ENCODE measurements around the gene IMPG2. TPM values are rescaled to one million over a fixed set of nuclear protein-coding genes. Genes with fewer than 3 reads are reported as not detected.

IMPG2 gene
- total RNA-seq, 4 donors from 2014 or later = 0.62 to 0.96 (median 0.81) TPM

DNA sequence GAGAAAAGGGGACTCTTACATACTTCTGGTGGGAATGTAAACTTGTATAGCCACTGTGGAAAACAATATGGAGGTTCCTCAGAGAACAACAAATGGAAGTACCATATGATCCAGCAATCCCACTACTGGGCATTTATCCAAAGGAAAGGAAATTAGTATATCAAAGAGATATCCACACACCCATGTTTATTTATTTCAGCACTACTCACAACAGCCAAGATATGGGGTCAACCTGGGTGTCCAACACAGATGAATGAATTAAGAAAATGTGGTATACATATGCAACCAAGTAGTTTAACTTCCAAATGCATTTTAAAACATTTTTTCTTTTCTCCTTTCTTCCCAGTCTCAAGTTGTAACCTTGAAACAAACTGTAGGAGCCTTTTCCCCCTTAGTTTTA lies 54.3 kb downstream of the IMPG2 start:
- Histone ChIP-seq H3K27ac (no peak overlapping the region), H3K36me3 (no peaks in the 10 kb centered on the region), H3K4me3 (no peak overlapping the region), H3K4me1 (peaks cover 5 to 25% (median 13%) of the 10 kb centered on the region in 3 donors), H3K9me3 (no peaks in the 10 kb centered on the region), H3K27me3 (no peaks in the 10 kb centered on the region)
- ATAC-seq = no peak
- no peak for TF ChIP-seq POLR2AphosphoS5 (IDR thresholded peaks at IDR 0.05)

DNA sequence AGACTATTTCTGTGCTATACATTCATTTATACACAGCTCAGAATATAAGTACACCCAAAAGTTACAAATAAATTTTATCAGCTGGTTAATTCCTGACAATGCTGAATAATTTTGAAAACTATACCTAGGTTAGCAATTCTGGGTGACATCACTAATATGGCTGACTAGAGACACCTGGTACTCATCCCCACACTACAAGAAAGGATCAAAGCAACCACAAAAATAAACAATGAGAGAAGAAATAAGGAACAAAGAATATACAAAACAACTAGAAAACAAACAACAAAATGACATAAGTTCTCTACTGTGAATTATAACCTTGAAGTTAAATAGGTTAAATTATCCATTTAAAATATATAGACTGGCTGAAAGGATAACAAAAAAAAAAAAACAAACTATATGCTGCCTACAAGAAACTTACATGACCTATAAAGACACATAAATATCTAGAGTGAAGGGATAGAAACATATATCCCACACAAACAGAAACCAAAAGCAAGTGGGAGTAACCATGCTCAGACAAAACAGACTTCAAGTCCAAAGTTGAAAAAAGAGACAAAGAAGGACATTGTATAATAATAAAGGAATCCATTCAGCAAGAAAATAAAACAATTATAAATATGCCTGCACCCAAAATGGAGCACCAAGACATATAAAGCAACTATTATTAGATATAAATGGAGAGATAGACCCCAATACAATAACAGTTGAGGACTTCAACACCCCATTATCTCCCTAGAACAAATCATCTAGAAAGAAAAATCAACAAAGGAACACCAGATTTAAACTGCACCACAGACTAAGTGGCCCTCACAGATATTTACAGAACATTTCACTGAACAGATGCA lies 57.8 kb downstream of the IMPG2 start:
- Histone ChIP-seq H3K9me3 (no peaks in the 10 kb centered on the region), H3K27me3 (no peaks in the 10 kb centered on the region), H3K4me1 (peaks cover 0 to 4% (median 4%) of the 10 kb centered on the region in 3 donors), H3K4me3 (no peak overlapping the region), H3K36me3 (no peaks in the 10 kb centered on the region), H3K27ac (no peak overlapping the region)
- TF ChIP-seq POLR2A (IDR thresholded peaks at IDR 0.05) = no peak
- TF ChIP-seq EP300 (IDR thresholded peaks at IDR 0.05) = no peak
- TF ChIP-seq POLR2AphosphoS5 (IDR thresholded peaks at IDR 0.05) = no peak
- TF ChIP-seq, protein P1, sequence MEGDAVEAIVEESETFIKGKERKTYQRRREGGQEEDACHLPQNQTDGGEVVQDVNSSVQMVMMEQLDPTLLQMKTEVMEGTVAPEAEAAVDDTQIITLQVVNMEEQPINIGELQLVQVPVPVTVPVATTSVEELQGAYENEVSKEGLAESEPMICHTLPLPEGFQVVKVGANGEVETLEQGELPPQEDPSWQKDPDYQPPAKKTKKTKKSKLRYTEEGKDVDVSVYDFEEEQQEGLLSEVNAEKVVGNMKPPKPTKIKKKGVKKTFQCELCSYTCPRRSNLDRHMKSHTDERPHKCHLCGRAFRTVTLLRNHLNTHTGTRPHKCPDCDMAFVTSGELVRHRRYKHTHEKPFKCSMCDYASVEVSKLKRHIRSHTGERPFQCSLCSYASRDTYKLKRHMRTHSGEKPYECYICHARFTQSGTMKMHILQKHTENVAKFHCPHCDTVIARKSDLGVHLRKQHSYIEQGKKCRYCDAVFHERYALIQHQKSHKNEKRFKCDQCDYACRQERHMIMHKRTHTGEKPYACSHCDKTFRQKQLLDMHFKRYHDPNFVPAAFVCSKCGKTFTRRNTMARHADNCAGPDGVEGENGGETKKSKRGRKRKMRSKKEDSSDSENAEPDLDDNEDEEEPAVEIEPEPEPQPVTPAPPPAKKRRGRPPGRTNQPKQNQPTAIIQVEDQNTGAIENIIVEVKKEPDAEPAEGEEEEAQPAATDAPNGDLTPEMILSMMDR (IDR thresholded peaks at IDR 0.05) = no peak
- no peak for ATAC-seq

DNA sequence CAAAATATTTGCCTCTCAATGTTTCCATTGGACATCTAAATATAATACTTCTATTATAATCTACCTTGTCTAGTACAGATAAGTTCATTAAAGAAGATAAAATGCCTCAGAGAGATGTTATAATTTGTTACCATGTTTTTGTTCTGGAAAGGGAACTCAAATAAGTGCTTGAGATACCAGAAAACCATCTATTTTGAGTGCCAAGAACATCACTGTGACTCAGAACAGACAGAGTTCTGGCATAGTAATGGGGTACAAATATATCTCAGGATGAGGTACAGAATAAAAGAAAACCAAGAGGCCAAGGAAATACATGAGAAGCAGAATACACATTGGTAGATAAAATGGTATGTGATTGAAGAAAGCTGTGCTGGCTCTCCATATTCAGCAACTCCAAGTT lies 58.9 kb downstream of the IMPG2 start:
- no peaks in the 10 kb centered on the region for H3K9me3 ChIP-seq
- H3K27ac ChIP-seq = no peak overlapping the region
- H3K27me3 ChIP-seq = no peaks in the 10 kb centered on the region
- H3K4me3 ChIP-seq = no peak overlapping the region
- TF ChIP-seq EP300 (IDR thresholded peaks at IDR 0.05) (no peak), POLR2AphosphoS5 (IDR thresholded peaks at IDR 0.05) (no peak), POLR2A (IDR thresholded peaks at IDR 0.05) (no peak)
- TF ChIP-seq, protein P1 (IDR thresholded peaks at IDR 0.05) = no peak
- ATAC-seq = no peak
- no peaks in the 10 kb centered on the region for H3K4me1 ChIP-seq
- H3K36me3 ChIP-seq = no peaks in the 10 kb centered on the region

DNA sequence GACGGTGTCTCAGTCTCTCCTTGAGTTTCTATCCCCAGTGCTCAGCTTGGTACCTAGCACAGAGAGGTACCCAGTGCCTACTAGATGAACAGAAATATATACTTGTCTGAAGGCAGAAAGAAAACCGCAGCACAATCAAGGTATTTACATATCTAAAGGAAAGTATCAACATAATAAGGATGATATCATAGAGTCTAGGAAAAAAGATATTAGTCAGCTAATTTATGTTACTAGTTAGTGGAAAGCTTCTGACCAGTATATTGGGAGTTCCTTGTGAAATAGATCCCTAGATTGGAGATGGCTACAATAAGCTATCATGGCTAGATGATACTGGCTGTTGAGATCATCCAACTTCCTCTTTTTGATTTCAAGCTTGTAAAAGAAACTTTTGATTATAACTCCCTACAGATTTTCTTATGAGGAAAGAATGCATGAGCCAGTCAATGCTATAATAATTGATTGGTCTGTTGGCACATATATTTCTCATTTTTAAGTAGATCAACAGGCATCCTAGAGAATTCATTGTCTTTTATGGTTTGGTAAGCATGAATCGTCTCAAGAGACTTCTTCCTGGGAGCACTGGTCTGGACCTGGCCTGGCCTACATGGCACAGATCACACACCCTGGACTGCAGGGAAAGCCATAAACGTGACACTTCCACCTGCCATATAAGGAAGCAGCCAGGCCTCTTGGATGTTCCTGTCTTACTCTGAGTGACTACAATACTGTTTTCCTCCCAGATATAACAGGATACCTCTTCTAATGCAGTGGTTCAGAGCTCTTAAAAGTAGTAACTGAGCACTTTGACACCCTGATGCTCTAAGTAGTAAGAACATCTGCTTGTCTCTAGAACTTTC lies 60.7 kb downstream of the IMPG2 start:
- 78 to 82% methylated on average over 3 to 4 of the region's 4 CpGs for WGBS, 2 donors (ENCODE audit: low coverage in 1 of 2)
- Histone ChIP-seq H3K9me3 (no peaks in the 10 kb centered on the region), H3K4me3 (no peak overlapping the region), H3K36me3 (no peaks in the 10 kb centered on the region), H3K4me1 (no peaks in the 10 kb centered on the region), H3K27me3 (no peaks in the 10 kb centered on the region), H3K27ac (no peak overlapping the region)
- no peak for ATAC-seq
- TF ChIP-seq, protein P1 (IDR thresholded peaks at IDR 0.05) = no peak
- TF ChIP-seq POLR2A (IDR thresholded peaks at IDR 0.05) = no peak
- TF ChIP-seq EP300 (IDR thresholded peaks at IDR 0.05) = no peak
- no peak for TF ChIP-seq POLR2AphosphoS5 (IDR thresholded peaks at IDR 0.05)

DNA sequence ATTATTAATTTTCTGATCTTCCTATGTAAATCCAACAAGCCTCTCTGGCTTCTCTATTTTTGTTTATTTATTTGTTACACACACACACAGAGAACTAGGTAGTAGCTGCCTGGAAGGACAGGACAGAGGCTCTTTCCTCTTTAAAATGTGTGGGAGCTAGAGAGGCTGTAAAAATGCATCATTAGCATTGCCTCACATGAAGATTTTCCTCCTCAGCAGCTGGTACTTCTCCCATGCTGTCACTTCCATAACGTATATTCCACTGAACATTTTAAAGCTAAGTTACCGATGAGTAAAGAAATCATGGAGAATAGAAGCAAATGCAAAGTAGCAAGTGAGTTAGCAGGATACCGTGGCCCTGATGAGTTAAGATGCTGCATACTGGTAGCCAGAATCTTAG lies 63.9 kb downstream of the IMPG2 start:
- ATAC-seq = no peak

More for the DNA sequence above, 63.9 kb downstream of the IMPG2 start:
- Histone ChIP-seq H3K27ac (no peak overlapping the region), H3K36me3 (no peaks in the 10 kb centered on the region), H3K27me3 (no peaks in the 10 kb centered on the region), H3K4me1 (no peaks in the 10 kb centered on the region), H3K9me3 (no peaks in the 10 kb centered on the region), H3K4me3 (no peak overlapping the region)
- 60 to 67% methylated on average over 2 to 3 of the region's 3 CpGs for WGBS, 2 donors (ENCODE audit: low coverage in 1 of 2)
- no peak for TF ChIP-seq POLR2A (IDR thresholded peaks at IDR 0.05)
- TF ChIP-seq EP300 (IDR thresholded peaks at IDR 0.05) = no peak
- TF ChIP-seq POLR2AphosphoS5 (IDR thresholded peaks at IDR 0.05) = no peak
- TF ChIP-seq, protein P1 (IDR thresholded peaks at IDR 0.05) = no peak
